HG03469 (cell line): Measurements from ENCODE around the gene ADAMTS6.

ENCODE experiments used
- ATAC-seq: cut with Tn5 transposase; IDR thresholded peaks from one replicate; pipeline ENCODE4 v1.9.1; 2021; ENCODE audit warnings: mild to moderate bottlenecking, moderate library complexity, moderate number of reproducible peaks; ENCODE audit not compliant: unreplicated experiment

Gene ADAMTS6

DNA sequence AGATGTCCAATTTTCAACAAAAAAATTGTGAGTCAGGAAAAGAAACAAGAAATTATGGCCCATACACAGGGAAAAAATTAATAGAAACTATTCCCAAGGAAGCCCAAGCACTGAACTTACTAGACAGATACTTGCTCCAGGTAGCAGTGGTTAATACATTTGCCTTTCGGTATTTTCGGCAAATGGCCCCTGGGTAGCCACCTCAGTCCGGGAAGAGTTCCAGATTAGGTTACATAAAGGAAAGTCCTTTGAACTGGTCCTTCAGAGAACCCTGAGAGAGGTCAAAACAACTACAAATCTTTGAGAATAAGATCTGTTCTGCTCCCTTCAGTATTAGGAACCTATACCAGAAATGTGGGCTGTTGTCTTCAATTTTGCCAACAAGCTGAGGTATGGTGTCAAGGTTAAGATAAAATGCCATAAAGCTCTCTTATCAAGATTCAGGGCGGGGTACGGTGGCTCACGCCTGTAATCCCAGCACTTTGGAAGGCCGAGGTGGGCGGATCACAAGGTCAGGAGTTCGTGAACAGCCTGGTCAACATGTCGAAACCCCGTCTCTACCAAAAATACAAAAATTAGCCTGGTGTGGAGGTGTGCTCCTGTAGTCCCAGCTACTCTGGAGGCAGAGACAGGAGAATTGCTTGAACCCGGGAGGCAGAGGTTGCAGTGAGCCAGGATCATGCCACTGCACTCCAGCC is 369.6 kb downstream of the ADAMTS6 start:
- ATAC-seq, result no peak

DNA sequence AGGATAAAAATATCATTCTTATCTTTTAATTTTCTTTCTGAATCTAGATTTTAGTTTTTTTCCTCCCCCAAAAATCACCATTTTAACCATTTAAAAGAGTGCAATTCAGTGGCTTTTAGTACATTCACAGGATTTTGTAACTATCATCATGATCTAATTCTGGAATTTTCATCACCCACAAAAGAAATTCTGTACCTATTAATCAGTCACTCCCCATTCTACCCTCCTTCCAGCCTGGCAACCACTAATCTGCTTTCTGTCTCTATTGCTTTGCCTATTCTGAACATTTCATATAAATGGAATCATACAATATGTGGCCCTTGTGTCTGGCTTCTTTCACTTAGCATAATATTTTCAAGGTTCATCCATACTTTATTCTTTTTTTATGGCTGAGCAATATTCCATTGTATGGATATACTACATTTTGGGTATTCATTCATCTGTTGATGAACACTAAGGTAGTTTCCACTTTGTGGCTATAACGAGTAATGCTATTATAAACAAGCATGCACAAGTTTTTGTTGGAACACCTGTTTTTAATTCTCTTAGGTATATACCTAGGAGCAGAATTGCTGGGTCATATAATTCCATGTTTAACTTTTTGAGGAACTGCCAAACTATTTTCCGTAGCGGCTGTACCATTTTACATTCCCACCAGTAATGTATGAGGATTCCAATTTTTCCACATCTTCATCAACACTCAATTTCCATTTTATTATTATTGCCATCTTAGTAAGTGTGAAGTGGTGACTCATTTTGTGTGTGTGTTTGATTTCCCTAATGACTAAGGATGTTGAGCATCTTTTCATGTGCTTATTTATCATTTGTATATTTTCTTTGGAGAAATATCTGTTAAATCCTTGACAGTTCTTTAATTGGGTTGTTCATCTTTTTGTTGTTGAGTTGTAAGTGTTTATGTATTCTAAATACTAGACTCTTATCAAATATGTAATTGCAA is 372.7 kb downstream of the ADAMTS6 start:
- no peak for ATAC-seq

DNA sequence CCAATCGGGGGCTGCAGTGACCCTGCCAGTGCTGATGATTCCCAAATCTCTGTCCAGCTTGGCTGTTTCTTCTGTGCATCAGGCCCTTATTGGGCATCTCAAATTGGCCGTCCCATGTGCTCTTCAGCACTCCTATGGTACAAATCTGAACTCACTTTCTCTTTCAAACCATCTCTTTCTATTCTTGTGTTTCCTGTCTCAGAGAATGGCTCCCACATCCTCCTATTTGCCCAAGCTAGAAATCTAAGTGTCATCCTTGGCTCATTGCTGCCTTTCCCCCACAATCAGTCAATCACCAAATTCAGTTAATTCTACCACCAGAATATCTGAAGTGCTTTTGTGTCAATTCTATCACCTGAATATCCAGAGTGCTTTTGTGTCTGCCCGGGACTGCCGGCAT is 376.4 kb downstream of the ADAMTS6 start:
- ATAC-seq, result no peak

DNA sequence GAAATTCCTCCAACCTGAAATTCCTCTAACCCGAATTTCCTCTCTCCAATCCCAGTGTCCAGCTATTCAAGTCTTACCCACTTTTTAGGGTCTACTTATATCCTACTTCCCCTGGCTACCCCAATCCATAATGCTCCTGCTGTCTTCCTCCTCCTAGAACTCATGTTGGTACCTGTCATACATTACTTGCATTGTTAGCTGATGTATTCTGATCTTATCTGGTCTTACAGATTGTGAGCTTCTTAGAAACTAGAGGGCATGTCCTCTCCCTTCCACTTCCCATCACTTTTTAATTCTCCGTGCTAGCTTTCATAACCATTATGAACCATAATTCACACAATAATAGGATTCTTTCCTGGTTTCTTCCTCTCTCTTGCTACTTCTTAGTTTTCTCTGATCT is 376.9 kb downstream of the ADAMTS6 start:
- no peak for ATAC-seq

DNA sequence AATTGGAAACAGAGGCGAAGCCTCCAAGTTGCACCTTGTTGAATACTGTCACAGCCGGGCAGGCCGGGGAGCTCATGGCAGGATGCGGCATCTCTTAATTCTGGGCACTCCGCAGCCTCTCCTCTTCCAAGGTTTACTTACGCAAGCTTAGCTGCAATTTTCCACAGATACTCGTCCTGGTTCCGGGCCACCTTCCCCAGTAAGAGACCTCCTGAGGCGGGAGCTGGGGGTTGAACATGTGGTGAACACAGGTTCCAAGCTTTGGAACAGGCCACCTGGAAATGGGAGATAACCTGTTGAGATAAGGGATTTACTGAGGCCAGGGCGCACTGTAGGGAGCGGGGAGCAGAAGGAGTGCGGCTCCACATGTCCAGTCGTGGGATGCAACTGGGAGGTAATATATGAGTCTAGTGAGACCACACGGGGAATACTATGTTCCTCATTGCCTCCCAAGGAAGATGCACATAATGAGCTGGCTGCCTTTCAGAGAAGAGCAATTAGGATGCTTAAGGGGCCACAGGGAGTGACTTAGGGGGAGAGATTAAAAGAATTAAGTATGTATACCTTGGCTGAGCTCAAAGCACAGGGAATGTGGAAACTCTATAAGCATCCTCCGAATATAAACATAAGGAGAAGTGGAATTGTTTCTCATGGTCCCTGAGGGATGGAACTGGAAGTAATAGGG is 377.8 kb downstream of the ADAMTS6 start:
- no peak for ATAC-seq

DNA sequence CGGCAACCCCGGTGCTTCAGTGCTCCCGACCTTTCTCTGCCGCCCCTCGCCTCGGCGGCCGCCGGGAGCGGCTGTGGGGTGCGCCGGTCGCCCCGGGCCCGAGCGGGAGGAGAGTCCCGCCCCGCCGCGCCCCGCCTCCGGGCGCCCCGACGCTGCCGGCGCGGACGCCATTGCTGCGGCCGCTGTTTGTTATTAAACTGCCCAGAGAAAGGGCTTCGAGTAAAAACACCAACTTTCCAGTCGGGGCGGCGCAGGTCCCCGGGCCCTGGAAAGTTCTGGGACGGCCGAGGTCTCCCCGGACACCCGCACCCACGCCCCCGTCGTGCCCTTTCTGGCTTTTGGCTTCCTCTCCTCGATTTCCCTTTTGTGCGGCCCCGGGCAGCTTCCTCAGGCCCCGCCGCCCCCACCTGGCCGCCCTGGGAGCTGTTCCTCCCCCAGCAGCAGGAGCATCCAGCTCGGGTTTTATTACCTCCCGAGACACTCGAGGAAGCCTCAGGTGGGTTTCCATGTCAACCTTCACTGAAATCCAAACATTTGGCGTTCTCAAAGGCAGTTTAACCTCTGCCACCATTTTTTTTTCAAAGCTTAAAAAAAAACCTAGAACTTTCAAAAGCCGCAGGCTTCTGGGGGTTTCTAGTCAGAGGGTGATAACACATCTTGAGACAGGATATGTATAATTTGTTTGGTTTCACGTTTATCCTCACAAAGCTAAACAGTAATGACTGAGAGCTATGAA is 378.6 kb downstream of the ADAMTS6 start:
- peak; percentile 37 for ATAC-seq

DNA sequence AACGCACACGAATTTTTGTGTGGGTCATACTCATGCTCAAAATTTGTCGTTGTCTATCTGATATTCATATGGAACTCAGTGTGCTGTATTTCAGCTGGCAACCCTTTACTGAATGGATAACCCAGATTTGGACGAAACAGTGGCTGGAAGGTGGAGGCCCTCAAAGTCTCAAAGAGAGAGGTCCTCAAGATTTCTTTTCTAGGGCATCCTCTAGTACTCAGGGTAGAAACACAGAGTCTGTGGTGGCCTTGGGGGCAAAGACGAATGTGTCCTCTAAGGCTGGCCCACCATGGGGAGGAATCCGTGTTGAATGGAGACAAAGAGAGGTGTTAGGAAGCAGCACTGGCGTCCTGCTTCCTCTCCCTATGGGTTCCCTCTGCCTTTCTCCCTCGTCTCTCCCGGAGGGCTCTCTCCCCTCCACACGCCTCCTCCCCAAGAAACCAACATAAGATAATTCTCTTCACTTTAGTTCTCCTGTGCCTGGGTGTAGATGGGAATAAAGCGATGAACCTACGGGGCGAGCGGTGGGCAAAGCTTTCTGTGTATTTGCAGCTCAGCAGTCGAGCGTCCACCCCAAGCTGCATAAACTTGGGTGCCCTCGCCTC is 379.2 kb downstream of the ADAMTS6 start:
- no peak for ATAC-seq

DNA sequence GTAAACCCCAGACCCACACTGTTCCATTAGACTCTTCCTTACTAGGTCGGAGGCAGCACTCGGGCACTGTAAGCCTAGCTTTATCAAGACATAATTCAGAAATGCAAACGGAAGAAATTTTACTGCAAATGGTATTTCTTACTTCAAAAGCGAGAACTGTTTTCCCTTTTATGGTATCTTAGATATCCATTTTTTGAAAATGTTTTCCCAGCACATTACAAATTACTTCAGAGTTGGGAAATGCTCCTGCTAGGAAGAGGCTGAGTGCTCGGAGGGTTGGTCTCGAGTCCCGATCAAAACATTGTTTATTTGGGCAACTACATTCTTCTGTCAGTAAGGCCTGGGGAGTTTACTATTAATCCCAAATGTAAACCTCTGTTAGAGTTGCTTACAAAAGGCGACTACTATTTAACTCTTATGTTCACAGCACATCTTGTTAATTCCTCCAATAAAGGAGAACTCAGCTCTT is 380.1 kb downstream of the ADAMTS6 start:
- no peak for ATAC-seq

DNA sequence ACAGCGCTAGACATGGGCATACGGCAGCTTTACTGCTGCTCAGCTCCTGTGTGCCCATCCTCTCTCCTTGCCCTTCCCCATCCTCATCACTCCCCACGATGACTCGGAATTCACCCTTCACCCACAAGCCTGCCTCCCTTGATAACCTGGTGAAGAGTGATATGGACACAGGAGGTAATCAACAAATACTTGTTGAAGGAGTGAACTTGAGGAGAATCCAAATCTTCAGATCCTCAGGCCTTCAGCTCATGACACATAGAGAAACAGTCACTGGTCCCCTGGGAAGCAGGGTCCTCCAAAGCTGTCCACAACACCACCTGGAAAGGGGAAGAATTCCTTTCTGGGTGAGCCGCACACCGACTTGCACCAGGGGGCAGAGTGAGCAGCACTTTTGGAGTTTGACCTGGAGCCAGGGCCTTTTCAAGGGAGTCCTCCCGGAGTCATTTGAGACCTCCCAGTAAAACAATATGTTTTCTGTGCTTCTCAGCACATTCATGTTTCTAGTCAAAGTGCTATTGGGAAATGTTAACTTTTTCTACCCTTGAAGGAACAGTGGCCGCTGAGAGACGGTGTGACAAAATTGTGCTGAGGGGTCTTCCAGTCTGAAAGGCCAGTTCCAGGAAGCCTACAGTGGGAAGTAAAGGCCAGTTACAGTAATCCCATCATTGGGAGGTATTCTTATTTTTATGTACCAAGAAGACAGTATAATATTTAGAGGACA is 380.6 kb downstream of the ADAMTS6 start:
- ATAC-seq, result no peak
